Epithelial cell of proximal tubule (primary cell): ENCODE results near the gene SYT17. TPM values are rescaled to one million over a fixed set of nuclear protein-coding genes. Genes with fewer than 3 reads are reported as not detected.

Experiments
- DNase-seq: peaks from one replicate; pipeline ENCODE4 v3.0.0-alpha.2; 2011; ENCODE audit warnings: low read depth
- H3K4me3 ChIP-seq: 2 replicates; pipeline ENCODE4 v1.5.1; 2011; ENCODE audit warnings: low read depth, mild to moderate bottlenecking, low read length
- CTCF ChIP-seq: conservative IDR thresholded peaks from 2 replicates; pipeline ENCODE4 v1.5.1; 2012; ENCODE audit warnings: low read depth, mild to moderate bottlenecking, low read length
- total RNA-seq: library from RNA; depleted of rRNA; stranded (reverse); fragments of >200 nt; gene quantifications from 2 replicates; pipeline ENCODE4 v1.2.3, GENCODE V29; 2015

The SYT17 gene
- total RNA-seq, 1 donor from 2014 or later, result 1.2 TPM

- TF ChIP-seq CTCF, result no peak
- no peak for DNase-seq
- no peak overlapping the region for H3K4me3 ChIP-seq
Observed at GRCh38 chr16:19210968-19211367, 42.9 kb downstream of the SYT17 start.

- no peak for TF ChIP-seq CTCF
- no peak for DNase-seq
- no peak overlapping the region for H3K4me3 ChIP-seq
Observed at GRCh38 chr16:19212059-19212458, 44.0 kb downstream of the SYT17 start.

GRCh38 chr16:19213885-19214284 lies 45.8 kb downstream of the SYT17 start:
- no peak overlapping the region for H3K4me3 ChIP-seq
- no peak for TF ChIP-seq CTCF
- DNase-seq, result no peak

- H3K4me3 ChIP-seq, result no peak overlapping the region
- TF ChIP-seq CTCF, result no peak
- no peak for DNase-seq
Observed at GRCh38 chr16:19215705-19216104, 47.7 kb downstream of the SYT17 start.

GRCh38 chr16:19218581-19218980 lies 50.5 kb downstream of the SYT17 start:
- H3K4me3 ChIP-seq, result no peak overlapping the region
- no peak for TF ChIP-seq CTCF
- DNase-seq, result no peak

GRCh38 chr16:19219836-19220235 lies 51.8 kb downstream of the SYT17 start:
- DNase-seq, result no peak
- H3K4me3 ChIP-seq, result no peak overlapping the region
- TF ChIP-seq CTCF, result no peak

GRCh38 chr16:19223235-19224170 lies 55.5 kb downstream of the SYT17 start:
- peak; percentile 56 for TF ChIP-seq CTCF
- DNase-seq, result no peak
- H3K4me3 ChIP-seq, result no peak overlapping the region
